Glutamatergic neuron (in vitro differentiated cells): ENCODE data around the gene MLN. TPM values are rescaled to one million over a fixed set of nuclear protein-coding genes. Genes with fewer than 3 reads are reported as not detected.

Experiments
- DNase-seq: peaks from one replicate; pipeline ENCODE4 v3.0.0; 2022
- H3K27ac Mint-ChIP-seq: one replicate; pipeline ENCODE4 v1.8.0; 2020; ENCODE audit warnings: mild to moderate bottlenecking, mixed read lengths, inconsistent platforms; ENCODE audit not compliant: unreplicated experiment
- H3K27me3 Mint-ChIP-seq: one replicate; pipeline ENCODE4 v1.8.0; 2020; ENCODE audit warnings: mild to moderate bottlenecking, moderate library complexity, mixed read lengths, inconsistent platforms; ENCODE audit not compliant: unreplicated experiment
- H3K36me3 Mint-ChIP-seq: one replicate; pipeline ENCODE4 v1.8.0; 2020; ENCODE audit warnings: mild to moderate bottlenecking, mixed read lengths, inconsistent platforms; ENCODE audit not compliant: unreplicated experiment
- H3K4me1 Mint-ChIP-seq: one replicate; pipeline ENCODE4 v1.8.0; 2020; ENCODE audit warnings: mild to moderate bottlenecking, low read depth, mixed read lengths, inconsistent platforms; ENCODE audit not compliant: unreplicated experiment
- H3K4me3 Mint-ChIP-seq: one replicate; pipeline ENCODE4 v1.8.0; 2020; ENCODE audit warnings: mild to moderate bottlenecking, mixed read lengths, inconsistent platforms; ENCODE audit not compliant: unreplicated experiment
- H3K9me3 Mint-ChIP-seq: one replicate; pipeline ENCODE4 v1.8.0; 2020; ENCODE audit warnings: mild to moderate bottlenecking, moderate library complexity, mixed read lengths, inconsistent platforms; ENCODE audit not compliant: unreplicated experiment
- CTCF ChIP-seq: fragments of 200-600 bp; sonication (generic); IDR thresholded peaks from one replicate; pipeline ENCODE4 v1.5.0; 2021; ENCODE audit not compliant: partially characterized antibody, unreplicated experiment
- total RNA-seq: library from RNA; stranded (reverse); fragmentation: NEBNext Ultra II Directional; extraction: Animal tissue kit (Norgen Biotek cat#: 25700); gene quantifications from one replicate; pipeline ENCODE4 v1.2.1, GENCODE V29; 2021; ENCODE audit not compliant: unreplicated experiment

MLN gene
- total RNA-seq, 1 donor from 2014 or later, result not detected

- TF ChIP-seq CTCF, result no peak
- Mint-ChIP-seq H3K27ac (no peak overlapping the region), H3K4me1 (peaks cover 35% of the 10 kb centered on the region), H3K27me3 (peaks cover 1% of the 10 kb centered on the region), H3K9me3 (no peaks in the 10 kb centered on the region), H3K36me3 (no peaks in the 10 kb centered on the region), H3K4me3 (no peak overlapping the region)
- no peak for DNase-seq
Measured at GRCh38 chr6:33778444-33779121, 25.2 kb downstream of the MLN start.

DNA sequence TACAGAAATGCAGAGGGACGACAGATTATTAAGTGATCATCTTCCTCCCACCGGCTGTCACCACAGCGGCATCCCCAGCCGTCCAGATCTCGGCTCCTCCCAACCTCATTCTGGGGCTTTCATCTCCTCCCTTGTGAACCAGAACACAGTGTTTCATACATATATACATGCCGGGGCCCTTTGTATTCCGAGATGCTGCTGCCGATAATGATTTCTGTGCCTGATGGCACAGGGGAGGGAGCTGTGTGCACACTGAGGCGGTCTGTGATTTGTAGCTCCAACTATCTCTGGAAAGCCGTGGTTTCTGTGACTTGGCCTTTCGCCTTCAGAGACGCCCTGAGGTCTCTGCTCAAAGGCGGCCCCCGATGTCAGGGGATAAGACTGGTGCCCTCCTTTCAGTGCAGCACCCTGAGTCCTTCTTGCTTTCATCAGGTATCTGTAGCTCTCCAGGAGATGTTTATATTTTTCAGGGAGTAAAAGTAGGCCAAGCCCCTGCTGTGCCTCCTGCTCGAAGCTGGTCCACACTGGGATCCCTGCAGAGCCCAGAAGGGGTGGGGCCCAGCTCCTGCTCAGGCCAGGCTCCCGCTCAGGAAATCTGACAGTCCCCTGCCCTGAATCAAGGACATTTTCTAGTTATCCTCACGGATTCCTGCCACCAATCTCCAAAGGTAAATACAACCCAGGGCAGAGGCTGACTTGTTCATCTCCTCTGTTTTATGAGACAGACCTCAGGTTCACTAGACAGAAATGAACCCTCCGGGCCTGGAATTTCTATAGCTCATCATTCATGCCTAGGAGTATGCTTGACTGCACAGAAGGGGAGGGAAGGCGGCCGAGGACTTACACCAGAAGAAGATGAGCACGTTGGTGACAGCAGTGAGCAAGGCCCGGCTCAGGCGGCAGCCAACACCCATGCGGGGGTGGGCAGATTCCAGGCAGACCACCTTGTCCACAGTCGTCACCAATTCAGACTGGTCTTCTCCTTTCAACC lies 26.1 kb downstream of the MLN start:
- no peak for DNase-seq
- Mint-ChIP-seq H3K27me3 (peaks cover 1% of the 10 kb centered on the region), H3K4me3 (no peak overlapping the region), H3K4me1 (peaks cover 40% of the 10 kb centered on the region), H3K27ac (no peak overlapping the region), H3K36me3 (no peaks in the 10 kb centered on the region), H3K9me3 (no peaks in the 10 kb centered on the region)
- TF ChIP-seq CTCF, result no peak

DNA sequence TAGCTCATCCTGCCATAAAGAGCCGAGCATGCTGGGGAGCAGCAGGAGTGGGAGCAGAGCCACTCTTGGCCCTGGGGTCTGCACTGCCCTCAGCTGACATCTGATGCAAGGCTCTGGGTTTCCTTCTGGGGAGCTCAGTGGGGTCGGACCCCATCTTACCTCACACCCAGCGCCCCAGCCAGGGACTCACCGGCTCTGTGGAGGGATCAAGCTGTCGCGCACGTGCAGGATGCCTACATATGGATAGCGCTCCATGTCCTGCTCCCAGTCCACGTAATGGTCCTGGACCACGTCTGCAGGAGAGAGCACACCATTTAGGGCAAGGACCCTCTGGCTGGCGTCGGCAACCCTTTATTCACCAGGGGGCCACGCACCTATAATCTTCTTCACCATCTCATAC lies 27.0 kb downstream of the MLN start:
- Mint-ChIP-seq H3K9me3 (peaks cover 3% of the 10 kb centered on the region), H3K27ac (no peak overlapping the region), H3K36me3 (no peaks in the 10 kb centered on the region), H3K27me3 (peaks cover 1% of the 10 kb centered on the region), H3K4me3 (no peak overlapping the region), H3K4me1 (peaks cover 39% of the 10 kb centered on the region)
- no peak for TF ChIP-seq CTCF
- no peak for DNase-seq

DNA sequence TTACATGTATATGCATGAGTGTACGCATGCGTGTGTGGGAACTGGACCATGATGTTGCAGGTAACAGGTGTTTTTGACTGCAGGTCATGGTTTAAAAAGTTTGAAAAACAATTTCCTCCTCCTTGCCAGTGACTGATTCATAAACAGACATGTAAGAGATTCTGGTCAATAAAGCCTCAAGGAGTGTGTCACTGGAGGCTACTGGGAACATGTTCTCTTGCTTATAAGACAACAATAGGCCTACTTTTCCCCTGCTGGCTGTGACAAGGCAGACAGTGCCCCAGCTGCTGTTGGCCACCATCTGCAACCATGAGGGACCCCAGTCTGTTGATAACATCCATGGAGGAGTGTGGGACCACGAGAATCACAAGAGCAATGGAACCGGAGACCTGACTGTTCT lies 27.6 kb downstream of the MLN start:
- Mint-ChIP-seq H3K36me3 (no peaks in the 10 kb centered on the region), H3K27ac (no peak overlapping the region), H3K4me1 (peaks cover 37% of the 10 kb centered on the region), H3K9me3 (peaks cover 3% of the 10 kb centered on the region), H3K4me3 (no peak overlapping the region), H3K27me3 (peaks cover 1% of the 10 kb centered on the region)
- no peak for TF ChIP-seq CTCF
- DNase-seq, result no peak

DNA sequence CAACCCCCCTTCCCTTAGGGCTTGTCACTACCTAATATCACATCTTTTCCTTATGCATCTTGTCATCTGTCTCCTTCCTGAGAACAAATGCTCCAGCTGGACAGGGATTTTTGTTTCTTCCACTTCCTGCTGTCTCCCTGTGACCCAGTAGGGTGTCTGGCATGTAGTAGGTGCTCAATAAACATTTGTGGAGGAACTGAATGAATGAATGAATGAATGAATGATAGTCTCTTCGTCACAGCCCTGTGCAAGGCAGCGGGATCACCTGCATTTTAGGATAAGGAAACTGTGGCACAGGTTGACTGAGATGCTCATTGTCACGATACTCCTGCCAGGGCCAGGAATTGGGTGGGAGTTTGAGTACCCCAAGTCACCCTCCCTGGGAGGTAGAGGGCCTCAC lies 29.0 kb downstream of the MLN start:
- no peak overlapping the region for H3K27ac Mint-ChIP-seq
- H3K27me3 Mint-ChIP-seq, result peaks cover 1% of the 10 kb centered on the region
- no peak for TF ChIP-seq CTCF
- no peaks in the 10 kb centered on the region for H3K36me3 Mint-ChIP-seq
- no peak for DNase-seq
- peaks cover 35% of the 10 kb centered on the region for H3K4me1 Mint-ChIP-seq
- H3K4me3 Mint-ChIP-seq, result no peak overlapping the region
- peaks cover 3% of the 10 kb centered on the region for H3K9me3 Mint-ChIP-seq
